GM23338 (cell line): Measurements from ENCODE around the gene CRYM. TPM values are rescaled to one million over a fixed set of nuclear protein-coding genes. Genes with fewer than 3 reads are reported as not detected.
A peak's percentile ranks its signal among the peaks of the same experiment; 100 is the strongest.
"Not testable (repeated sequence)": the region's sequence is repeated elsewhere in the genome, so short reads cannot be mapped to it uniquely, and the experiment has no call there.

ENCODE experiments used
- ATAC-seq: fragments of 200-7000 bp; cut with Tn5 transposase; 3 replicates; pipeline ENCODE4 v1.9.1; 2020
- DNase-seq: peaks from one replicate; pipeline ENCODE4 v3.0.0-alpha.2; 2015; ENCODE audit warnings: low spot score
- H2AFZ ChIP-seq: fragments of 200-600 bp; sonication (generic); 2 replicates; pipeline ENCODE4 v1.8.0; 2016; ENCODE audit warnings: antibody characterized with exemption, mild to moderate bottlenecking, moderate library complexity
- H3F3A ChIP-seq: fragments of 200-600 bp; sonication (generic); replicated peaks from 2 replicates; pipeline ENCODE4 v1.8.0; 2017; ENCODE audit warnings: antibody characterized with exemption, mixed run types, low read depth
- H3K27ac ChIP-seq: fragments of 200-600 bp; sonication (generic); 2 replicates; pipeline ENCODE4 v1.6.1; 2016; ENCODE audit warnings: low read depth
- H3K27me3 ChIP-seq: fragments of 200-600 bp; sonication (generic); 2 replicates; pipeline ENCODE4 v1.8.0; 2016; ENCODE audit warnings: mild to moderate bottlenecking, mixed run types, moderate library complexity; ENCODE audit not compliant: insufficient read depth
- H3K36me3 ChIP-seq: fragments of 200-600 bp; sonication (generic); 2 replicates; pipeline ENCODE4 v1.8.0; 2016; ENCODE audit warnings: mild to moderate bottlenecking; ENCODE audit not compliant: insufficient read depth
- H3K4me1 ChIP-seq: fragments of 200-600 bp; sonication (generic); 2 replicates; pipeline ENCODE4 v1.8.0; 2016; ENCODE audit warnings: mild to moderate bottlenecking, moderate library complexity; ENCODE audit not compliant: insufficient read depth
- H3K4me2 ChIP-seq: fragments of 200-600 bp; sonication (generic); 2 replicates; pipeline ENCODE4 v1.7.1; 2017; ENCODE audit warnings: mixed run types
- H3K4me3 ChIP-seq: fragments of 200-600 bp; sonication (generic); 2 replicates; pipeline ENCODE4 v1.6.1; 2016; ENCODE audit warnings: mixed run types
- H3K79me2 ChIP-seq: fragments of 200-600 bp; sonication (generic); replicated peaks from 2 replicates; pipeline ENCODE4 v1.8.0; 2017; ENCODE audit warnings: mild to moderate bottlenecking; ENCODE audit not compliant: insufficient read depth
- H3K9me2 ChIP-seq: fragments of 200-600 bp; sonication (generic); 2 replicates; pipeline ENCODE4 v1.8.0; 2017; ENCODE audit not compliant: insufficient read depth
- H4K20me1 ChIP-seq: fragments of 200-600 bp; sonication (generic); replicated peaks from 2 replicates; pipeline ENCODE4 v1.8.0; 2017; ENCODE audit warnings: mild to moderate bottlenecking; ENCODE audit not compliant: insufficient read depth
- H3K27ac Mint-ChIP-seq: 2 replicates; pipeline ENCODE4 v1.8.0; 2020; ENCODE audit warnings: inconsistent platforms, mild to moderate bottlenecking, moderate library complexity, mixed read lengths
- H3K27me3 Mint-ChIP-seq: 3 replicates; pipeline ENCODE4 v1.8.0; 2022; ENCODE audit warnings: low read depth, mild to moderate bottlenecking, moderate library complexity, mixed read lengths, inconsistent platforms; ENCODE audit not compliant: insufficient read depth, poor library complexity
- H3K36me3 Mint-ChIP-seq: 3 replicates; pipeline ENCODE4 v1.8.0; 2021; ENCODE audit warnings: low read depth, mild to moderate bottlenecking, inconsistent platforms, moderate library complexity, mixed read lengths
- H3K4me1 Mint-ChIP-seq: 3 replicates; pipeline ENCODE4 v1.8.0; 2020; ENCODE audit warnings: mild to moderate bottlenecking, inconsistent platforms, mixed read lengths
- H3K4me3 Mint-ChIP-seq: 3 replicates; pipeline ENCODE4 v1.8.0; 2021; ENCODE audit warnings: moderate library complexity, mild to moderate bottlenecking, inconsistent platforms, mixed read lengths
- H3K9me3 Mint-ChIP-seq: 3 replicates; pipeline ENCODE4 v1.8.0; 2020; ENCODE audit warnings: moderate library complexity, mild to moderate bottlenecking, inconsistent platforms, mixed read lengths
- CTCF ChIP-seq, 2 experiments: fragments of 200-600 bp in 1 of 2; sonication (generic) in 1 of 2; conservative IDR thresholded peaks; 2 replicates each; pipeline versions ENCODE4 v1.5.1 to v1.6.1; 2016 to 2017; ENCODE audit warnings: antibody characterized with exemption in 2 of 2, low read depth in 2 of 2, mild to moderate bottlenecking in 2 of 2, moderate library complexity in 1 of 2
- REST ChIP-seq: IDR thresholded peaks from one replicate; pipeline ENCODE4 v1.6.1; 2018; ENCODE audit warnings: antibody characterized with exemption; ENCODE audit not compliant: unreplicated experiment
- polyA plus RNA-seq: library from polyadenylated mRNA; unstranded; fragments of >200 nt; fragmentation: Nextera tagmentation; extraction: Ambion mirVana; gene quantifications from 2 replicates; pipeline ENCODE4 v1.2.1, GENCODE V29; 2016
- total RNA-seq: library from RNA; depleted of rRNA; stranded (reverse); fragments of >200 nt; shearing (Covaris generic); gene quantifications from 2 replicates; pipeline ENCODE4 v1.2.3, GENCODE V29; 2014
- TF ChIP-seq, protein P1 (sequence below): IDR thresholded peaks from 2 replicates; pipeline ENCODE4 v1.6.1; 2016; ENCODE audit warnings: antibody characterized with exemption

Gene CRYM
- total and polyA plus RNA-seq, 2 experiments from 2014 or later = 15.2 to 18.0 TPM

DNA sequence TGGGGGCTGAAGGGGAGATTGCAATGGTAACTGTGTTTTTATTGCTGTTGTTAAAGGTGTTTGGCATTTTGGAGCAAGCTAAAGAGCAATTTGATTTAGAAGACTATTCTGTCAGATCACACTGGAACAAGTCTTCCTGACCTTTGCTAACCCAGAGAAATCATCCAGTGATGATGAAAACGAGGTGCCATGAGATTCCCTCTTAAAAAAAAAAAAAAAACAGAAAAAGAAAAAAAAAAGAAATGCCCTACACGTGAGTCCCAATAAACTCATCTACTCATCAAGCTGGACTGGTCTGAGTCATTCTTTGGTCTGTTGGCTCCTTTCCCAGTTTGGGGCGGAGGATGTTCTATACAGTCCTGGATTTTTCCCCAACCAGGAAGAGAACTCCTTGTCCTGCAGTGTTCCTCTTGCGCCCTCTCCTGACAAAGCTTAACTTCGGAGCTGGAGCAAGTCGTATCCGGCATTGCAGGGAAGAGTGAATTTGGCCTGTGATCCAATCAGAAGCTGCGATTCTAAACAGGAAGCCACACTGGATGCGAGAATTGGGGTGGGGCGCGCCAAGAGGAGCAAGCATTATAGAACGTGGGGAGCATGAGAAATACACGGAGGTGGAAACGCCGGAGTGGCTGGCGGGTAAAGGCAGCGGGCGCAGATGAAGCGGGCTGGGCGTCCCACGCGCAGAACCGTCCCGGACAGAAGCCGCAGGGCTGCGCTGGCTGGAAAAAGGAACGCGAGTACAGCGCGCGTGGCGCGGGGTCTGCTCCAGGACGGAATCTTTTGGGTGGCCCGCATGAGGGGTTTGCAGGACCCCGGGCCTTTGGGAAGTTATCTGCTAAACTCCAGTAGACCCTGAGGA is 22.4 kb upstream of the CRYM start:
- Mint-ChIP-seq H3K4me1 (peaks cover 20% of the 10 kb centered on the region), H3K27ac (no peak overlapping the region), H3K36me3 (no peaks in the 10 kb centered on the region), H3K9me3 (no peaks in the 10 kb centered on the region; the same call in 2 of the 3 replicates), H3K4me3 (peak overlapping the region; percentile 89), H3K27me3 (peaks cover 46% of the 10 kb centered on the region)
- Histone ChIP-seq H3K4me1 (peaks cover 12% of the 10 kb centered on the region), H4K20me1 (0 out of 2 replicates have a peak, but pooled peaks cover 10% of the 10 kb centered on the region), H3K4me2 (peak overlapping the region; percentile 84), H3K27me3 (peaks cover 40% of the 10 kb centered on the region), H3K36me3 (no peaks in the 10 kb centered on the region), H3K4me3 (peak overlapping the region; percentile 78), H3F3A (no peaks in the 10 kb centered on the region), H3K9me2 (no peaks in the 10 kb centered on the region), H2AFZ (peak overlapping the region; percentile 97), H3K79me2 (no peaks in the 10 kb centered on the region), H3K27ac (no peak overlapping the region)
- DNase-seq (peak; percentile 97), ATAC-seq (peak; percentile 81)
- TF ChIP-seq, protein P1, sequence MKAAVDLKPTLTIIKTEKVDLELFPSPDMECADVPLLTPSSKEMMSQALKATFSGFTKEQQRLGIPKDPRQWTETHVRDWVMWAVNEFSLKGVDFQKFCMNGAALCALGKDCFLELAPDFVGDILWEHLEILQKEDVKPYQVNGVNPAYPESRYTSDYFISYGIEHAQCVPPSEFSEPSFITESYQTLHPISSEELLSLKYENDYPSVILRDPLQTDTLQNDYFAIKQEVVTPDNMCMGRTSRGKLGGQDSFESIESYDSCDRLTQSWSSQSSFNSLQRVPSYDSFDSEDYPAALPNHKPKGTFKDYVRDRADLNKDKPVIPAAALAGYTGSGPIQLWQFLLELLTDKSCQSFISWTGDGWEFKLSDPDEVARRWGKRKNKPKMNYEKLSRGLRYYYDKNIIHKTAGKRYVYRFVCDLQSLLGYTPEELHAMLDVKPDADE = peak; percentile 57; the same call in 1 of the 2 replicates
- TF ChIP-seq REST = no peak
- TF ChIP-seq CTCF (conservative IDR thresholded peaks at IDR 0.05; ENCODE audit: low read depth in 2 of 2) = peak; percentile 85 to 99

- H3K4me2 ChIP-seq, ATAC-seq, H3K36me3 ChIP-seq, H3K4me1 Mint-ChIP-seq, H3K9me2 ChIP-seq, H2AFZ ChIP-seq, H3K27ac Mint-ChIP-seq, H4K20me1 ChIP-seq, H3K4me3 ChIP-seq, H3K27me3 ChIP-seq, H3F3A ChIP-seq, H3K36me3 Mint-ChIP-seq, H3K79me2 ChIP-seq, H3K4me3 Mint-ChIP-seq, H3K9me3 Mint-ChIP-seq, H3K27ac ChIP-seq, H3K4me1 ChIP-seq, H3K27me3 Mint-ChIP-seq, DNase-seq: not testable (repeated sequence)
These were observed 11.7 kb upstream of the CRYM start for GRCh38 chr16:21289789-21290188.
